GM12801 (cell line): ENCODE results near the gene TDRD7.

Source experiments
- CTCF ChIP-seq: IDR thresholded peaks from one replicate; pipeline ENCODE4 v1.5.1; 2011; ENCODE audit warnings: control low read depth; ENCODE audit not compliant: insufficient read length; ENCODE audit errors: extremely low read depth

The TDRD7 gene

GRCh38 chr9:97528529-97529230, 116.8 kb downstream of the TDRD7 start:
- no peak for TF ChIP-seq CTCF

DNA sequence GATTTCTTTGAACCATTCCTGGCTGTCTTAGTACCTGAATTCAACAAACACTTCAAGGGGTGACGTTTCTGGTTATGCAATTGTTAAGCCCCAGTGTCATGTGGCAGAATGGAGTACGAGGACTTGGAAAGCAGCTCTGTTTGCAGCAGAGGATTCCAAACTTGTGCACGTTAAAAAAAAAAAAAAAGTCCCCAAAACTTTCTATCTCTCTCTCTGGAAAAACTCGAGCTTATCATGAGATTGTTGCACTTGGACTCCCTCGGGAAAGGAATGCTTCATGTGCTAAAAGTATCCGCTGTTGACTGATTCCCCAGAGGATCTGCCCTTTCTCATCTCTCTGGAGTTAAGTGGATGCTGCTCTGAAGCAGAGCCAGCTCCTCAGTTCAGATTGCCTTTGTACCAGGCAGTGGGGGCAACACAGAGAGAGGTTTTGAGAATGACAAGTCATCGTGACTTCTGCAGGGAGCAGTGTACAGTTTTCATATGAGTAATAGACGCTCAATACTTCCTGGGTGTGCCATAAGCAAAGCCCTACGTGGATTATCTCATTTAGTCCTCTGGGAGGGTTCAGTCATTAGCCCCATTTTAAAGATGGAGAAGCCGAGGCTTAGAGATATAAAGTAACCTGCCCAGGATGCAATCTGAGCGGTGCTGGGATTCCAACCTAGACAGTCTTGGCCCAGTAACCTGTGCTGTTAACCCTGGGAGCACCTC, 117.6 kb downstream of the TDRD7 start:
- no peak for TF ChIP-seq CTCF

- no peak for TF ChIP-seq CTCF
Measured at GRCh38 chr9:97531888-97532376, 120.0 kb downstream of the TDRD7 start.

- TF ChIP-seq CTCF: no peak
Measured at GRCh38 chr9:97534185-97534584, 122.3 kb downstream of the TDRD7 start.

- TF ChIP-seq CTCF: no peak
Measured at GRCh38 chr9:97534961-97535594, 123.2 kb downstream of the TDRD7 start.

DNA sequence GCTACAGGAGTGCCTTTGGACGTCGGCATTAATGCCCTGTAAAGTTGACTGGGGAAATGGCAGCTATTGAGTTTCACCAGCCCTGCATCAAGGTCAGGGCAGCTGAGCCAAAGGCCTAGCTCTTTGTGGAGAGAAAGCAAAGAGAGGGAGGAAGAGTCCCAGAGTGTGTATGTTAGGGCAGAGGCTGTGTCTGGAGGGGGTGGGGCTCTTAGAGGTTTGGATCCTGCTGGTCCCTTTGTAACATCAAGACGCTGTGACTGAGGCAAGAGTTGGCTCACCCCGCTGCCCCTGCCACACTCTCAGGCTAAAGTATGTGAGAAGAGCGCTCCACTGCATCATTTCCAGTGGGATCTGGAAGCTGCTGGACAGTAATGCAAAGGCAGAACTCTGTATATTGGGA, 123.9 kb downstream of the TDRD7 start:
- no peak for TF ChIP-seq CTCF

- no peak for TF ChIP-seq CTCF
Measured at GRCh38 chr9:97536480-97536879, 124.6 kb downstream of the TDRD7 start.
